Measurements from ENCODE around the gene PFKP.

The PFKP gene

GRCh38 chr10:3100093-3100792 is 32.9 kb downstream of the PFKP start:
- TF ChIP-seq CTCF (IDR thresholded peaks at IDR 0.05) (no peak), ZFX (IDR thresholded peaks at IDR 0.05; ENCODE audit: borderline replicate concordance) (no peak)
- no peak overlapping the region for H3K27ac ChIP-seq

GRCh38 chr10:3100856-3101640 is 33.7 kb downstream of the PFKP start:
- H3K27ac ChIP-seq: no peak overlapping the region
- no peak for TF ChIP-seq ZFX (IDR thresholded peaks at IDR 0.05; ENCODE audit: borderline replicate concordance)
- no peak for TF ChIP-seq CTCF (IDR thresholded peaks at IDR 0.05)

GRCh38 chr10:3102720-3103427 is 35.5 kb downstream of the PFKP start:
- no peak overlapping the region for H3K27ac ChIP-seq
- no peak for TF ChIP-seq CTCF (IDR thresholded peaks at IDR 0.05)

GRCh38 chr10:3103646-3104045 is 36.3 kb downstream of the PFKP start:
- no peak overlapping the region for H3K27ac ChIP-seq
- no peak for TF ChIP-seq CTCF (IDR thresholded peaks at IDR 0.05)
- TF ChIP-seq ZFX (IDR thresholded peaks at IDR 0.05; ENCODE audit: borderline replicate concordance): no peak

- H3K27ac ChIP-seq: no peak overlapping the region
- TF ChIP-seq CTCF (IDR thresholded peaks at IDR 0.05) (no peak), ZFX (IDR thresholded peaks at IDR 0.05; ENCODE audit: borderline replicate concordance) (no peak)
These were observed 37.0 kb downstream of the PFKP start for GRCh38 chr10:3104251-3104918.

- H3K27ac ChIP-seq: no peak overlapping the region
These were observed 37.8 kb downstream of the PFKP start for GRCh38 chr10:3105166-3105565.

More at GRCh38 chr10:3105166-3105565, 37.8 kb downstream of the PFKP start:
- TF ChIP-seq CTCF (IDR thresholded peaks at IDR 0.05) (no peak), ZFX (IDR thresholded peaks at IDR 0.05; ENCODE audit: borderline replicate concordance) (no peak)
